Measurements from ENCODE around the gene PRTG. TPM values are rescaled to one million over a fixed set of nuclear protein-coding genes. Genes with fewer than 3 reads are reported as not detected.

The PRTG gene
- total and polyA plus RNA-seq, 2 experiments from 2014 or later, result 0.63 to 3.4 TPM

DNA sequence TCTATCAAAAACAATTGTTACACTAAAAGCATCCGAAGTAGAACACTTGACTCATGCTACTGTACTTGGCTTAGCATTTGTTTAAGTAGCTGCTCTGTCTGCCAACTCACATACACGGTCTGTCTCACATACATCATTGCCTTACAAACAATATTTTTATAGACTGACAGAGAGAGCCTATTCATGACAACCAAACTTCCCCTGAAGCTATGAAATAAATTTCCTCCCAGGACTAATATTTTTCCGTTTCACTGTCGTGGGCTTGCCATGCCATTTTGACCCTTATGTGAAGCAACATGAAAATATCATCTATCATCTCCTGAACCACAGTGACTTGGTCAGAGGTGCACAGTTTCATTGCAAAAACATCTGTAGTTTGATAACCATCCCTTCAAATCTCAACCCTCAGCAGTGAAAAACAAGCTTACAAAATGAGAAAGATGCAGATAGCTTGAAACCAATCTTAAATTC lies 88.4 kb downstream of the PRTG start (continued):
- TF ChIP-seq, protein P1, sequence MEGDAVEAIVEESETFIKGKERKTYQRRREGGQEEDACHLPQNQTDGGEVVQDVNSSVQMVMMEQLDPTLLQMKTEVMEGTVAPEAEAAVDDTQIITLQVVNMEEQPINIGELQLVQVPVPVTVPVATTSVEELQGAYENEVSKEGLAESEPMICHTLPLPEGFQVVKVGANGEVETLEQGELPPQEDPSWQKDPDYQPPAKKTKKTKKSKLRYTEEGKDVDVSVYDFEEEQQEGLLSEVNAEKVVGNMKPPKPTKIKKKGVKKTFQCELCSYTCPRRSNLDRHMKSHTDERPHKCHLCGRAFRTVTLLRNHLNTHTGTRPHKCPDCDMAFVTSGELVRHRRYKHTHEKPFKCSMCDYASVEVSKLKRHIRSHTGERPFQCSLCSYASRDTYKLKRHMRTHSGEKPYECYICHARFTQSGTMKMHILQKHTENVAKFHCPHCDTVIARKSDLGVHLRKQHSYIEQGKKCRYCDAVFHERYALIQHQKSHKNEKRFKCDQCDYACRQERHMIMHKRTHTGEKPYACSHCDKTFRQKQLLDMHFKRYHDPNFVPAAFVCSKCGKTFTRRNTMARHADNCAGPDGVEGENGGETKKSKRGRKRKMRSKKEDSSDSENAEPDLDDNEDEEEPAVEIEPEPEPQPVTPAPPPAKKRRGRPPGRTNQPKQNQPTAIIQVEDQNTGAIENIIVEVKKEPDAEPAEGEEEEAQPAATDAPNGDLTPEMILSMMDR (conservative IDR thresholded peaks at IDR 0.05; ENCODE audit: low read depth in 2 of 2), result no peak
- TF ChIP-seq NANOG (IDR thresholded peaks at IDR 0.05; ENCODE audit: borderline replicate concordance) (no peak), CREB1 (CRISPR knock-in tag; IDR thresholded peaks at IDR 0.05; ENCODE audit: low read depth) (no peak)

DNA sequence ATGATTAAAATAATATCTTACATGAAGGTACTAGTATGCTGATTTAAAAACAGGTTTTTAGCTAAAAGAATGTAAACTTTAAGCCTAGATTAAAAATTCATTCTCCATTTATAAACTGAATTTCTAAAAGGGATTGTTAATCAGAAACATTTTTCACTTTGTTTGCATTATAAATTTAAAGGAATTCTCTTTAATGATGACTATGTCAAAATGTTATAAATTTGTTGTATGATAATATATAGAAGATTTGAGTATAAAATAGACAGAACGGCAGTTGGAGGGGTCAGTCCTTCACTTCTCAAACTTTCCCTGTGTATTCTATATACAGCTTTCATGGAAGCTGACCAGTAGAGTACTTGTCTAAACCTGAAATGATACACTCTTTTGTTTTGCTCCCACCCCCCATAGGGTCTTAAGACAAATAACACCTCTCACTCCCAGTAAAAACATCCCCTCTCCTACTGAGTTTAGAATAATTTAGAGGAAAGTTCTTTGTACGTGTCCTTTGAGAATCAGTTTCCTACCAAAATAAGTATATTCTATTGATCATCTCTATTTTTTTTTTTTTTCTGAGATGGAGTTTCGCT lies 90.0 kb downstream of the PRTG start:
- Histone ChIP-seq H3K9me2 (ENCODE audit: insufficient read depth) (no peaks in the 10 kb centered on the region), H3K36me3 (ENCODE audit: insufficient read depth) (no peaks in the 10 kb centered on the region), H3F3A (replicated peaks; ENCODE audit: low read depth) (no peaks in the 10 kb centered on the region), H3K27me3 (ENCODE audit: insufficient read depth) (no peaks in the 10 kb centered on the region), H4K20me1 (replicated peaks; ENCODE audit: insufficient read depth) (no peaks in the 10 kb centered on the region), H3K4me2 (no peak overlapping the region), H3K4me1 (ENCODE audit: insufficient read depth) (0 out of 2 replicates have a peak, but pooled peaks cover 11% of the 10 kb centered on the region), H2AFZ (no peak overlapping the region), H3K4me3 (no peak overlapping the region), H3K27ac (ENCODE audit: low read depth) (no peak overlapping the region), H3K79me2 (replicated peaks; ENCODE audit: insufficient read depth) (no peaks in the 10 kb centered on the region)
- peaks cover 28% of the 10 kb centered on the region for H3K4me1 Mint-ChIP-seq
- no peak overlapping the region for H3K4me3 Mint-ChIP-seq
- H3K27me3 Mint-ChIP-seq (ENCODE audit: insufficient read depth, low read depth, poor library complexity), result peaks cover 5% of the 10 kb centered on the region
- peak; percentile 32 for DNase-seq (ENCODE audit: low spot score)
- TF ChIP-seq JUNB (IDR thresholded peaks at IDR 0.05; ENCODE audit: unreplicated experiment) (no peak), NANOG (IDR thresholded peaks at IDR 0.05; ENCODE audit: borderline replicate concordance) (no peak), ZNF114 (CRISPR knock-in tag; IDR thresholded peaks at IDR 0.05) (no peak), CREB1 (CRISPR knock-in tag; IDR thresholded peaks at IDR 0.05; ENCODE audit: low read depth) (no peak), STAT1 (IDR thresholded peaks at IDR 0.05; ENCODE audit: unreplicated experiment) (no peak)
- TF ChIP-seq, protein P2, sequence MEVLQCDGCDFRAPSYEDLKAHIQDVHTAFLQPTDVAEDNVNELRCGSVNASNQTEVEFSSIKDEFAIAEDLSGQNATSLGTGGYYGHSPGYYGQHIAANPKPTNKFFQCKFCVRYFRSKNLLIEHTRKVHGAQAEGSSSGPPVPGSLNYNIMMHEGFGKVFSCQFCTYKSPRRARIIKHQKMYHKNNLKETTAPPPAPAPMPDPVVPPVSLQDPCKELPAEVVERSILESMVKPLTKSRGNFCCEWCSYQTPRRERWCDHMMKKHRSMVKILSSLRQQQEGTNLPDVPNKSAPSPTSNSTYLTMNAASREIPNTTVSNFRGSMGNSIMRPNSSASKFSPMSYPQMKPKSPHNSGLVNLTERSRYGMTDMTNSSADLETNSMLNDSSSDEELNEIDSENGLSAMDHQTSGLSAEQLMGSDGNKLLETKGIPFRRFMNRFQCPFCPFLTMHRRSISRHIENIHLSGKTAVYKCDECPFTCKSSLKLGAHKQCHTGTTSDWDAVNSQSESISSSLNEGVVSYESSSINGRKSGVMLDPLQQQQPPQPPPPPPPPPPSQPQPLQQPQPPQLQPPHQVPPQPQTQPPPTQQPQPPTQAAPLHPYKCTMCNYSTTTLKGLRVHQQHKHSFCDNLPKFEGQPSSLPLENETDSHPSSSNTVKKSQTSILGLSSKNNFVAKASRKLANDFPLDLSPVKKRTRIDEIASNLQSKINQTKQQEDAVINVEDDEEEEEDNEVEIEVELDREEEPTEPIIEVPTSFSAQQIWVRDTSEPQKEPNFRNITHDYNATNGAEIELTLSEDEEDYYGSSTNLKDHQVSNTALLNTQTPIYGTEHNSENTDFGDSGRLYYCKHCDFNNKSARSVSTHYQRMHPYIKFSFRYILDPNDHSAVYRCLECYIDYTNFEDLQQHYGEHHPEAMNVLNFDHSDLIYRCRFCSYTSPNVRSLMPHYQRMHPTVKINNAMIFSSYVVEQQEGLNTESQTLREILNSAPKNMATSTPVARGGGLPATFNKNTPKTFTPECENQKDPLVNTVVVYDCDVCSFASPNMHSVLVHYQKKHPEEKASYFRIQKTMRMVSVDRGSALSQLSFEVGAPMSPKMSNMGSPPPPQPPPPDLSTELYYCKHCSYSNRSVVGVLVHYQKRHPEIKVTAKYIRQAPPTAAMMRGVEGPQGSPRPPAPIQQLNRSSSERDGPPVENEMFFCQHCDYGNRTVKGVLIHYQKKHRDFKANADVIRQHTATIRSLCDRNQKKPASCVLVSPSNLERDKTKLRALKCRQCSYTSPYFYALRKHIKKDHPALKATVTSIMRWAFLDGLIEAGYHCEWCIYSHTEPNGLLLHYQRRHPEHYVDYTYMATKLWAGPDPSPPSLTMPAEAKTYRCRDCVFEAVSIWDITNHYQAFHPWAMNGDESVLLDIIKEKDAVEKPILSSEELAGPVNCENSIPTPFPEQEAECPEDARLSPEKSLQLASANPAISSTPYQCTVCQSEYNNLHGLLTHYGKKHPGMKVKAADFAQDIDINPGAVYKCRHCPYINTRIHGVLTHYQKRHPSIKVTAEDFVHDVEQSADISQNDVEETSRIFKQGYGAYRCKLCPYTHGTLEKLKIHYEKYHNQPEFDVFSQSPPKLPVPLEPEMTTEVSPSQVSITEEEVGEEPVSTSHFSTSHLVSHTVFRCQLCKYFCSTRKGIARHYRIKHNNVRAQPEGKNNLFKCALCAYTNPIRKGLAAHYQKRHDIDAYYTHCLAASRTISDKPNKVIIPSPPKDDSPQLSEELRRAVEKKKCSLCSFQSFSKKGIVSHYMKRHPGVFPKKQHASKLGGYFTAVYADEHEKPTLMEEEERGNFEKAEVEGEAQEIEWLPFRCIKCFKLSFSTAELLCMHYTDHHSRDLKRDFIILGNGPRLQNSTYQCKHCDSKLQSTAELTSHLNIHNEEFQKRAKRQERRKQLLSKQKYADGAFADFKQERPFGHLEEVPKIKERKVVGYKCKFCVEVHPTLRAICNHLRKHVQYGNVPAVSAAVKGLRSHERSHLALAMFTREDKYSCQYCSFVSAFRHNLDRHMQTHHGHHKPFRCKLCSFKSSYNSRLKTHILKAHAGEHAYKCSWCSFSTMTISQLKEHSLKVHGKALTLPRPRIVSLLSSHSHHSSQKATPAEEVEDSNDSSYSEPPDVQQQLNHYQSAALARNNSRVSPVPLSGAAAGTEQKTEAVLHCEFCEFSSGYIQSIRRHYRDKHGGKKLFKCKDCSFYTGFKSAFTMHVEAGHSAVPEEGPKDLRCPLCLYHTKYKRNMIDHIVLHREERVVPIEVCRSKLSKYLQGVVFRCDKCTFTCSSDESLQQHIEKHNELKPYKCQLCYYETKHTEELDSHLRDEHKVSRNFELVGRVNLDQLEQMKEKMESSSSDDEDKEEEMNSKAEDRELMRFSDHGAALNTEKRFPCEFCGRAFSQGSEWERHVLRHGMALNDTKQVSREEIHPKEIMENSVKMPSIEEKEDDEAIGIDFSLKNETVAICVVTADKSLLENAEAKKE (CRISPR knock-in tag; IDR thresholded peaks at IDR 0.05), result no peak
- TF ChIP-seq, protein P1 (conservative IDR thresholded peaks at IDR 0.05; ENCODE audit: low read depth in 2 of 2), result no peak
- peak; percentile 56 for ATAC-seq
- H3K27ac Mint-ChIP-seq, result no peak overlapping the region
- H3K9me3 Mint-ChIP-seq, result no peaks in the 10 kb centered on the region
- H3K36me3 Mint-ChIP-seq (ENCODE audit: low read depth), result no peaks in the 10 kb centered on the region

Measured in GM23338 (cell line).